BE2C (cell line): ENCODE measurements around the gene CDC14B.
"Not testable (repeated sequence)": the region's sequence is repeated elsewhere in the genome, so short reads cannot be mapped to it uniquely, and the experiment has no call there.

Experiments used
- DNase-seq: peaks from one replicate; pipeline ENCODE4 v3.0.0-alpha.2; 2020
- H3K27me3 ChIP-seq: fragments of 250-450 bp; sonication (Bioruptor Pico); 2 replicates; pipeline ENCODE4 v1.5.1; 2020; ENCODE audit warnings: mild to moderate bottlenecking
- H3K36me3 ChIP-seq: fragments of 250-450 bp; sonication (Bioruptor Pico); 2 replicates; pipeline ENCODE4 v1.5.1; 2020; ENCODE audit warnings: mild to moderate bottlenecking
- H3K4me1 ChIP-seq: fragments of 250-450 bp; sonication (Bioruptor Pico); 2 replicates; pipeline ENCODE4 v1.5.1; 2020
- H3K4me3 ChIP-seq: 2 replicates; pipeline ENCODE4 v1.5.1; 2011; ENCODE audit warnings: low read depth, low read length
- H3K9me3 ChIP-seq: fragments of 250-450 bp; sonication (Bioruptor Pico); 2 replicates; pipeline ENCODE4 v1.5.1; 2020
- CTCF ChIP-seq: IDR thresholded peaks from 2 replicates; pipeline ENCODE4 v1.5.1; 2012; ENCODE audit warnings: mild to moderate bottlenecking, low read depth, low read length

CDC14B gene

GRCh38 chr9:96615411-96615810 lies 4.2 kb downstream of the CDC14B start:
- no peaks in the 10 kb centered on the region for H3K9me3 ChIP-seq
- H3K4me1 ChIP-seq: peaks cover 9% of the 10 kb centered on the region
- no peak for DNase-seq
- no peak overlapping the region for H3K4me3 ChIP-seq
- H3K36me3 ChIP-seq: no peaks in the 10 kb centered on the region
- peaks cover 5% of the 10 kb centered on the region; the same call in 1 of the 2 replicates for H3K27me3 ChIP-seq
- no peak for TF ChIP-seq CTCF

GRCh38 chr9:96614664-96615063 lies 5.0 kb downstream of the CDC14B start:
- not testable (repeated sequence) for H3K36me3 ChIP-seq, DNase-seq, H3K9me3 ChIP-seq, H3K4me3 ChIP-seq, H3K4me1 ChIP-seq, H3K27me3 ChIP-seq

GRCh38 chr9:96612966-96613589 lies 6.6 kb downstream of the CDC14B start:
- Histone ChIP-seq H3K4me3 (no peak overlapping the region), H3K27me3 (no peaks in the 10 kb centered on the region; the same call in 1 of the 2 replicates), H3K9me3 (no peaks in the 10 kb centered on the region), H3K4me1 (peaks cover 6% of the 10 kb centered on the region), H3K36me3 (no peaks in the 10 kb centered on the region)
- DNase-seq: no peak
- TF ChIP-seq CTCF: no peak

GRCh38 chr9:96612105-96612965 lies 7.3 kb downstream of the CDC14B start:
- TF ChIP-seq CTCF: no peak
- H3K4me1 ChIP-seq: peaks cover 9% of the 10 kb centered on the region
- no peaks in the 10 kb centered on the region for H3K9me3 ChIP-seq
- no peaks in the 10 kb centered on the region for H3K27me3 ChIP-seq
- DNase-seq: peak; percentile 29
- no peaks in the 10 kb centered on the region for H3K36me3 ChIP-seq
- no peak overlapping the region for H3K4me3 ChIP-seq

GRCh38 chr9:96611302-96611701 lies 8.3 kb downstream of the CDC14B start:
- Histone ChIP-seq H3K27me3 (no peaks in the 10 kb centered on the region), H3K9me3 (no peaks in the 10 kb centered on the region), H3K4me3 (no peak overlapping the region), H3K4me1 (peaks cover 9% of the 10 kb centered on the region), H3K36me3 (no peaks in the 10 kb centered on the region)
- TF ChIP-seq CTCF: no peak
- DNase-seq: no peak

GRCh38 chr9:96609732-96610131 lies 9.9 kb downstream of the CDC14B start:
- no peak for DNase-seq
- no peak for TF ChIP-seq CTCF
- no peaks in the 10 kb centered on the region for H3K36me3 ChIP-seq
- peaks cover 9% of the 10 kb centered on the region for H3K4me1 ChIP-seq
- H3K9me3 ChIP-seq: no peaks in the 10 kb centered on the region
- no peaks in the 10 kb centered on the region for H3K27me3 ChIP-seq
- H3K4me3 ChIP-seq: no peak overlapping the region
